Muscle layer of colon (tissue), 2 donors: ENCODE measurements around the gene ARPC5.

Experiments
- H3K27ac ChIP-seq: one replicate; pipeline ENCODE4 v1.7.0; 2013; ENCODE audit warnings: low read depth, mild to moderate bottlenecking, low read length, moderate library complexity
- H3K27me3 ChIP-seq, 2 donors: one replicate each; pipeline ENCODE4 v1.7.0; 2013; ENCODE audit warnings: low read length in 2 of 2, mild to moderate bottlenecking in 2 of 2; ENCODE audit not compliant: insufficient read depth in 2 of 2, control insufficient read depth in 1 of 2
- H3K36me3 ChIP-seq: one replicate; pipeline ENCODE4 v1.7.0; 2013; ENCODE audit warnings: mild to moderate bottlenecking, low read length; ENCODE audit not compliant: insufficient read depth
- H3K4me1 ChIP-seq: one replicate; pipeline ENCODE4 v1.7.0; 2013; ENCODE audit warnings: mild to moderate bottlenecking, low read length; ENCODE audit not compliant: insufficient read depth
- H3K4me3 ChIP-seq, 2 donors: one replicate each; pipeline ENCODE4 v1.7.0; 2013; ENCODE audit warnings: low read length in 2 of 2, low read depth in 1 of 2, mild to moderate bottlenecking in 1 of 2, moderate library complexity in 1 of 2
- H3K9ac ChIP-seq: one replicate; pipeline ENCODE4 v1.7.0; 2013; ENCODE audit warnings: low read length
- H3K9me3 ChIP-seq: one replicate; pipeline ENCODE4 v1.7.0; 2013; ENCODE audit warnings: mild to moderate bottlenecking, low read length
- donor health status: abdominal sarcoma.
- donor health status: Adenocarcinoma of cecum.

Gene ARPC5

GRCh38 chr1:183582021-183582713 lies 53.4 kb downstream of the ARPC5 start:
- H3K9ac ChIP-seq: no peak overlapping the region
- no peak overlapping the region for H3K4me3 ChIP-seq
- H3K27ac ChIP-seq: peak overlapping the region; percentile 3
- H3K4me1 ChIP-seq: peaks cover 4% of the 10 kb centered on the region
- H3K9me3 ChIP-seq: no peaks in the 10 kb centered on the region
- no peaks in the 10 kb centered on the region for H3K36me3 ChIP-seq
- H3K27me3 ChIP-seq: no peaks in the 10 kb centered on the region

- no peaks in the 10 kb centered on the region for H3K36me3 ChIP-seq
- H3K9ac ChIP-seq: no peak overlapping the region
- H3K27ac ChIP-seq: no peak overlapping the region
- H3K4me3 ChIP-seq: no peak overlapping the region
- no peaks in the 10 kb centered on the region for H3K9me3 ChIP-seq
- peaks cover 4% of the 10 kb centered on the region for H3K4me1 ChIP-seq
- no peaks in the 10 kb centered on the region for H3K27me3 ChIP-seq
Observed at GRCh38 chr1:183580281-183580682, 55.3 kb downstream of the ARPC5 start.

DNA sequence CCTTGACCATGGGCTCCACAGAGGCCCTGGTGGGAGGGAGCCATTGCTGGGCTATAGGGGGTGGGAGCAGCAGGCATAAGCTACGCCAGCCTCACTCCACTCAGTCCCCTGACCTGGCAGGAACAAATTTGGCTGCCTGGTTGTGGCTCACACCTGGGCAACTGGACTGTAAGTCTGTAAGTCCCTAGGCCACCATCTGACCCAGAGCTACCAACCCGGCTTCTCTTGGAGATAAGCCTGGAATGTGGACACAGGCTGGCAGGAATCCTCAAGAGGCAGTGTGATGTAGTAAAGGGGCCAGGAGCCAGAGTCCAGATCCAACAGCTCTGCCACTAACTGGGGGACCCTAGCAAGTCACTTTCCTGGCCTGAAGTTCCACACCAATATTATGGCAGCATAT lies 56.7 kb downstream of the ARPC5 start:
- no peaks in the 10 kb centered on the region for H3K9me3 ChIP-seq
- H3K4me3 ChIP-seq: no peak overlapping the region
- no peaks in the 10 kb centered on the region for H3K4me1 ChIP-seq
- no peaks in the 10 kb centered on the region for H3K27me3 ChIP-seq
- no peak overlapping the region for H3K27ac ChIP-seq
- H3K9ac ChIP-seq: no peak overlapping the region
- no peaks in the 10 kb centered on the region for H3K36me3 ChIP-seq

DNA sequence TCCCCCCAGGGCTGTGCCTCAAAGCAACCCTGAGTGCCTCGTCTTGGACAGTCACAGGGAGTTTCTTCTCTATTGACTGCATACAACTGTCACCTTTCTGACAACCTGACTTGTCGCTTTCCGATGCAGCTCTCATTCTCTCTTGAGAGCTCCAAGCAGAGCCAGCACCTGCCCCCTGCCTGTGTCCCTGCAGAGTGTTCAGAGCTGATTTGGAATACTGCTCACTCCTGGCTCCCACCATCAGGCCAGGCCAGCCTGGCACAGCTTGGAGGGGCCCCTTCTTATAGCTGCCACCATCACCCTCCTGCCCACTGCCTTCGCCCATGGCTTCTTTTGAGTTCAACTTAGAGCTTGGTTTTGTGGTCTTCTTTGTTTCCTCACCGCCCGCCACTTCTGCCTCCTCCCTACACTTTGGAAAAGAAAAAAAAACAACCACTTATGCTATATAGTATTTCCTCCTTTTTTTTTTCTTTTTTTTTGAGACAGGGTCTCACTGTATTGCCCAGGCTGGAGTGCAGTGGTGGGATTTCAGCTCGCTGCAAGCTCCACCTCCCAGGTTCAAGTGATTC lies 57.6 kb downstream of the ARPC5 start:
- H3K27me3 ChIP-seq: no peaks in the 10 kb centered on the region
- no peak overlapping the region for H3K27ac ChIP-seq
- H3K36me3 ChIP-seq: no peaks in the 10 kb centered on the region
- H3K4me3 ChIP-seq: no peak overlapping the region
- H3K4me1 ChIP-seq: no peaks in the 10 kb centered on the region
- no peak overlapping the region for H3K9ac ChIP-seq
- H3K9me3 ChIP-seq: no peaks in the 10 kb centered on the region

DNA sequence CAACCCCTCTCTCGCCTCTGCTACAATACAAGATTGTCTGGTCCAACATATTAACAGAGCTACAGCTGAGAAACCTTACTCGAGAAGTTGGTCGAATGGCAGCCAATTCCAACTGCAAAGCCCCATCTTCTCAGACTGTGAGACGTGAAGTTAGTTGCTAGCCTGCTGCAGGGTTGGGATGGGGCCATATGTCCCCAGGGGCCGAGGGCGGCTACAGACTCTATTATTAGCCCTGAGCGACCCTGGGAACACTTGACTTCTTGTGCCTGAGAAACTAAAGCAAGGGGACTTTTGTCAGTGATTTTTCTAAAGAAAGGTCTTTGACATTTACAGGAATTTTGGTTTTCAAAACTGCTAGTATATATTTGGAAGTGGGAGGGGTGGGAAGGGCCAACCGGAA lies 59.0 kb downstream of the ARPC5 start:
- Histone ChIP-seq H3K4me3 (no peak overlapping the region), H3K4me1 (peaks cover 1% of the 10 kb centered on the region), H3K36me3 (no peaks in the 10 kb centered on the region), H3K27ac (no peak overlapping the region), H3K27me3 (no peaks in the 10 kb centered on the region), H3K9me3 (no peaks in the 10 kb centered on the region), H3K9ac (no peak overlapping the region)

DNA sequence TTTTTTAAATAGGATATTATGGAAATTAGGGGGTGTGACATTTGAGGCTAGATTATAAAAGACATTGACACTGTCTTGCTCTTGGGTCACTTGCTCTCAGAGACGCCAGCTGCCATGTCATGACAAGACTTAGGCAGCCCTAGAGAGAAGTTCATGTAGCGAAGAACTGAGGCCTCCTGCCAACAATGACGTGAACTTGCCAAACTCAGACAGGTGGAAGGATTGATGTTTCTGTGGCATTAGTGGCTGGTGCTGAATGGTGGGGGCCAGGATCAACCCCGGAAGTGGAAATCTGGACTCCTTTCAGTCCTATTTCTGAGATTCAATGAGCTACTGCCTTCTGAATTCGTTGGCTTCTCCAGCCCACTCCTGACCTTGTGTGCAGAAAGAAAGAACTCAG lies 60.0 kb downstream of the ARPC5 start:
- Histone ChIP-seq H3K27me3 (no peaks in the 10 kb centered on the region), H3K4me1 (peaks cover 6% of the 10 kb centered on the region), H3K9me3 (no peaks in the 10 kb centered on the region), H3K36me3 (no peaks in the 10 kb centered on the region), H3K9ac (no peak overlapping the region), H3K4me3 (no peak overlapping the region), H3K27ac (no peak overlapping the region)

DNA sequence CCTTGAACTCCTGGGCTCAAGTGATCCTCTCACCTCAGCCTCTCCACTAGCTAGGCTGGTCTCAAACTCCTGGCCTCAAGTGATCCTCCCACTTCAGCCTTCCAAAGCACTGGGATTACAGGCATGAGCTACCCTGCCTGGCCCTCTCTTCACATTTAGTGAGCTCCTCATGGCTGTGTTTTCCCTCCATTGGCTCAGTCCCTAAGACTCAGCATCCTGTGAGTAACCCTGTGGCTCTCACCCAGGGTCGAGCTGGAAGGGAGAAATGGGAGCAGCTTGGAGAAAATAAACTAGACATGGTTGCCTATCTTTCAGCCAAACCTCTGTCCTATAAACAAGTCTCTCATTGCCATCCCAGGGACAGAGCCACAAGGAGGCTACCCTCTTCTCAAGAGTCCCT lies 62.9 kb downstream of the ARPC5 start:
- H3K4me3 ChIP-seq: no peak overlapping the region
- peaks cover 6% of the 10 kb centered on the region for H3K4me1 ChIP-seq
- H3K9ac ChIP-seq: no peak overlapping the region
- H3K9me3 ChIP-seq: no peaks in the 10 kb centered on the region
- H3K36me3 ChIP-seq: no peaks in the 10 kb centered on the region
- no peaks in the 10 kb centered on the region for H3K27me3 ChIP-seq
- H3K27ac ChIP-seq: no peak overlapping the region

DNA sequence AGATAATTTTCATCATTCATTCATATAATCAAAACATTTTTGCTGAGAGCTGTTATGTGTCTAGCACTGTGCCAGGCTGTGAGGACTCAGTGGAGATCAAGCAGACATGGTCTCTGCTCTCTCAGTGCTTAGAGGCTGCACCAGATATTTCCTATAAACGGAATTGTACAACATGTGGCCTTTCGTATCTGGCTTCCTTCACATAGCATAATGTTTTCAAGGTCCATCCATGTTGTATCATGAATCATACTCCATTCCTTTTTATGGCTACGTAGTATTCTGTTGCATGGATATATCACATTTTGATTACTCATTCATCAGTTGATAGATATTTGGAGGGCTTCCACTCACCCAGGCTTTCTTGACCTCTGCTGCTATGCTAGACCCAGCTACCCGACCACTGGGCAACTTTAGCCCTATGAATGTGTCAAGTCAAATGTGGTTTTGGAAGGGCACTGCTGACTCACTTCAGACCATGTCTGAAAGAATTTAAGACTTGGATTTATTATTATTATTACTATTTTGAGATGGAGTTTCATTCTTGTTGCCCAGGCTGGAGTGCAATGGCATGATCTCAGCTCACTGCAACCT lies 63.8 kb downstream of the ARPC5 start:
- H3K4me1 ChIP-seq: peaks cover 12% of the 10 kb centered on the region
- H3K9ac ChIP-seq: no peak overlapping the region
- H3K27ac ChIP-seq: no peak overlapping the region
- no peaks in the 10 kb centered on the region for H3K27me3 ChIP-seq
- H3K36me3 ChIP-seq: no peaks in the 10 kb centered on the region
- no peak overlapping the region for H3K4me3 ChIP-seq
- H3K9me3 ChIP-seq: no peaks in the 10 kb centered on the region
